Activated CD4-positive, CD25-positive, alpha-beta regulatory T cell treated with anti-CD3 and anti-CD28 coated beads, Interleukin-2, amount 50 U/mL, for 72 hours (primary cell): ENCODE data around the gene CSNK2A2.

ENCODE experiments used
- DNase-seq: peaks from one replicate; pipeline ENCODE4 v3.0.0; 2021

Gene CSNK2A2

GRCh38 chr16:58129097-58129936 is 68.6 kb downstream of the CSNK2A2 start, which contains the start of gene CFAP20:
TSS of gene CFAP20 (minus strand) at chr16:58129381. CDS start at chr16:58129115, 266 bp downstream.
- peak; percentile 97 for DNase-seq

GRCh38 chr16:58128711-58129096 is 69.2 kb downstream of the CSNK2A2 start:
- DNase-seq = no peak

GRCh38 chr16:58128181-58128631 is 69.7 kb downstream of the CSNK2A2 start:
- DNase-seq = no peak

DNA sequence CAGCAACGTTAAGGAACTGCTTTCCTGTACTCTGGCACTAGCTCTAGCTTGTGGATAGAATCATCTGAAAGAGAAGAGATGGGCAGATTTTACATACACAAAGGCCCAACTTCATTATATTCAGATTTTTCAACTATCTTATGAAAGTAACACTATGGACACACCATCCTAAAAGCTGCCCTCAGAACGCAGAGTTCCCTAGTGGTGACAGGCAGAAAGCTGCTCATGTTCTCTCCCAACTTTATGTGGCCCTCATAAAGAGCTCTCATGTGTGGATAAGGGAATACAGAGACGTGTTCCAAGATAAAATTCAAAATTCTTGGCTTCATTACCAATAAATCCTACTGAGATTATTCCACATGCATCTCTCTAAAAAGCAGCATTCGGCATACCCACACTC is 70.3 kb downstream of the CSNK2A2 start:
- no peak for DNase-seq

DNA sequence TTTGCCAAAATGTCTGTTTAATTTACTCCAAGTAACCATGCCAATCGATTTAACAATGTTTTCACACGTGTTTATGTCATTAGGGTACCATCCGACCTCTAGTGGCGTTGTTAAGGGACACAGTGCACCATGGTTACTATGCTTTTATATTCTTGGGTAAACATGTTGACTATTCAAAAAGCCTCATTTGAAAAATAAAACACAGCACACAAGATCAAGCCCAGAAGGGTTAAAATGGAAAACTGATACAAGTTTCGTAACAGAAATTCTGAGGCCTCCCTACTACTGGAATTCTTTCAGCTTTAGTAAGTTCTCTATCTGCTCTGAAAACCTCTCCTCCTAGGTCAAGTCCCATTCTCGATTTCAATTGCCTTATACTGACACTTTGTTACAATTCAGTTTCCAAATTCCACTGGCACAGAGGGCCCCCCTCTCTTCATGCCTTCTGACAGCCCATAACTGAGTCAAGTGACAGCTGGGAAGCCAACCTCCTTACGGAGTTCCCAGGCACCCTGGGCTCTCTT is 70.8 kb downstream of the CSNK2A2 start:
- DNase-seq = no peak

DNA sequence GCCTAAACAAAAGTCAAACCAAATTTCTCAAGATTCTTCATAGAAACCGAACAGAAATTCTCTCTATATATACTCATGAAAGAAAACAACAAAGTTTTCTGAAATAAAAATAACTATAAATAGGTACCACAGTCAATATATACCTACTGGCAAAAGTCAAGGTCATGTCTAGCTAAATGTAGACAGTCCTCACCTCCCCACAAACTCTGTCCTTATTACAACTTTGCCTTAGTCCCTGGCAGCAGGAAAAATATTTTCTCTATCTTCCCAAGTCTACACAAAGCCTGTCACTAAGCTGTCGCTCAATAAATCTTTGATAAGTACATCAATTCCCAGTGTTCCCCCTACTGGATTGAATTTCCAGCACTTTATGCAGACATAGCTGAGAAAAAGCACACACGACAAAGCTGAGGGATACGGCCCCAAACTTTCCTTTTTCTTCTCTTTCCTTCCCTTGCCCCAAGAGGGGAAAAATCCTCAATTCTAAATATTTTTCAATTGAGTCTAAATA is 71.4 kb downstream of the CSNK2A2 start:
- no peak for DNase-seq

DNA sequence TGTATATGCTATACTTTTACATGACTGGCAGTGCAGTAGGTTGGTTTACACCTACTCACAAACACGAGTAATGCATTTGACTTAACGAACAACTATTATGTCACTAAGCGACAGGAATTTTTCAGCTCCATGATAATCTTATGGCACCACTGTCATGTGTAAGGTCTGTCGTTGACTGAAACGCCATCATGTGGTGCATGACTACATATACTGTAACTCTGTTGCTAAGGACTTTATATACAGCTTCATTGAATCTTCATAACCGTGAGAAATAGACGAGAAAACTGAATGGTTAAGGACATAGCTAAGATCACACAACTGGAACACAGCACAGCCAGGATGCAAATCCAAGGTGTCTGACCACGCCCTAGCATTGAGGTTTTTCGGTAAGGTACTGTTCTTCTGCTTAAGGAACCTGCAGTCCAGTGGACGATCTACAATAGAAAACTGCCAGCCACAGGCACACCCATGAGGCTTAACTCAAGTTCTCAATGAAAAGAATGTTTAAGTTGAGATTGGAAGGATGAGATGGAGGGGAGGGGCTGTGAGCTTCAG is 72.0 kb downstream of the CSNK2A2 start:
- DNase-seq = no peak

DNA sequence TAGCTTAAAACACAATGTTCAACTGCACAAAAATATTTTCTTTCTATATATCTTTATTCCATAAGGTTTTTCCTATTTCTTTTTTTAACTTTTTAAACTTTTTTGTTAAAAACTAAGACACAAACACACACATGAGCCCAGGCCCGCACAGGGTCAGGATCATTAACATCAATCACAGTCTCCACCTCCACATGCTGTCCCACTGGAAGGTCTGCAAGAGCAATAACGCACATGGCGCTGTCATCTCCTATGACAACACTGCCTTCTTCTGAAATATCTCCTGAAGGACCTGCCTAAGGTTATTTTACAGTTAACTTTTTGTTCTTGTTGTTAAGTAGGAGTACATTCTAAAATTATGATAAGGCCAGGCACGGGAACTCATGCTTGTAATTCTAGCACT is 72.9 kb downstream of the CSNK2A2 start:
- DNase-seq = no peak

DNA sequence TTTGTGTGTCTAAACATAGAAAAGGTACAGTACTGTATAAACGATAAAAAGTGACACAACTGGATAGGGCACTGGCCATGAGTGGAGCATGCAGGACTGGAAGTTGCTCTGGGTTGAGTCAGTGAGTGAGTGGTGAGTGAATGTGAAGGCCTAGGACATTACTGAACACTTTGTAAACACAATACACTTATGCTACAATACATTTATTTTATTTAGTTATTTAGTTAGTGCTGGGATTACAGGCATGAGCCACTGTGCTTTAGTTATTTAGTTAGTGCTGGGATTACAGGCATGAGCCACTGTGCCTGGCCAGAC is 73.3 kb downstream of the CSNK2A2 start:
- DNase-seq = no peak

- DNase-seq = no peak
Measured at GRCh38 chr16:58123896-58124600, 73.9 kb downstream of the CSNK2A2 start.

GRCh38 chr16:58121132-58121531 is 76.8 kb downstream of the CSNK2A2 start:
- DNase-seq = no peak

DNA sequence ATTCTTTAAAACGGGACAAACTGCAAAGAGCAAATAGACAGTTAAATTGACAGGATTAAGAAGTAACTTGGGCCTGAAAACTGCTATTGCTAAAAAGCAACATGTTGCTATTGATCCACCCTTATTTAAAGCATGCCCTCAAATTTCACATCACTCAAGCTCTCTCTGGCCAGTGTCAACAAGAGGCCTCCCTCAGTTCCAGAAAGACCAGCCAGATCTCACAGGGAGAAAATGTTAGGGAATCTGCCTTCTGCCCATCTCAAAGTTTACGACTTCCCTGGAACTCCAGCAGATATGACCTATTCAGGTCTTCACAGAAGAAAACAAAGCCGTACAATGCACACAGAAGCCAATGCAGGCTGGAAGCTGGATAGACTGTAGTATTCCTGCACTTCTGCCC is 77.7 kb downstream of the CSNK2A2 start:
- no peak for DNase-seq

DNA sequence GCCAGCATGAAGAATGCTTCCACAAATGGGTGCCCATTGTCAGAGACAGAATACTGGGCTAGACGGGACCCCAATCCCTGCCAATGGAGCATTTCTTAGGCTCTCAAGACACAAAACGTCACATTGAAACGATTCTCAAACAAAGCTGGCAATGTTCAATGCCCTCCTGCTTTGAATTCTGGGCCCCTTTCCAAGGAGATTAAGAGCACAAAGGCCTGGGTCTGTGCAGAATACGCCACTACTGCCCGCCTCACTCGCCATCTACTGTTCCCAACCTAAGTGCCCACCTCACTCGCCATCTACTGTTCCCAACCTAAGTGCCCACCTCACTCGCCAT is 78.4 kb downstream of the CSNK2A2 start:
- DNase-seq = no peak

GRCh38 chr16:58118801-58119508 is 79.0 kb downstream of the CSNK2A2 start:
- no peak for DNase-seq

GRCh38 chr16:58116529-58116928 is 81.4 kb downstream of the CSNK2A2 start:
- DNase-seq = no peak

DNA sequence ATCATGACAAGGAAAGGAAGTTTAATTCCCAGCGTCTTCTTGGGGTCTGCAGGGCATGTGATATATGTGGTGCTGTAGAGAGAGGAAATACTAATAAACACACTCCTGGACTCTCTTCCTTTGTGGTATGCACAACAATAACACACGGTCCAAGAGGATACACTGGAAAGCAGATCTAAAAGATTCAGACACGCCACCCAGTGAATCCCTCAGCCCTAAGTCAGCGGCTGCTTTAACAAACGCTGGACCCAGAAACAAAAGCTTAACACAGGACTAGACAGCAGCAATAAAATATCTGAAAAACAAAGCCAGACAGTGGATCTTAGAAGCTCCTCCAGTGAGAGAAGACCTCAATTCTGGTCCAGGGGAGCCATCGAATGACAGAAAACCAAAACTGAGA is 81.8 kb downstream of the CSNK2A2 start:
- no peak for DNase-seq

- no peak for DNase-seq
Measured at GRCh38 chr16:58114827-58115825, 82.8 kb downstream of the CSNK2A2 start.

DNA sequence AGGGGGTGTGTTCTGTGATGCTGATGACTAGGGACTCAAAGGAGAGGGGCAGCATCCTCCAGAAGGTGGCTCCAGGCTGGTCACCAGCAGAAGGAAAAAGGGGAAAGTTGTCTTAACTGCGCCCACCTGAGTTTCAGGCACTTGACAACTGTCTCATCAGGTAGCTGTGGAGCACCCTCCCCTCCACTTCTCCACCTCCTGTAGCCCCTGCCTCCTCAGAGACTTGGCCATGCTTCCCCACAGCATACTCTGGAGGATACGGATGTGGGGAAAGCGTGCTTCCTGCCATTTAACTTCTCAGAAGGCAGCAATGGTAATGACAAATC is 86.6 kb downstream of the CSNK2A2 start:
- no peak for DNase-seq

GRCh38 chr16:58110571-58111301 is 87.2 kb downstream of the CSNK2A2 start:
- DNase-seq = no peak

GRCh38 chr16:58109881-58110280 is 88.0 kb downstream of the CSNK2A2 start:
- DNase-seq = no peak

GRCh38 chr16:58109330-58109729 is 88.6 kb downstream of the CSNK2A2 start:
- DNase-seq = no peak
